ENCODE measurements around the gene COL4A4.

The COL4A4 gene

GRCh38 chr2:227150222-227150936 is 13.6 kb downstream of the COL4A4 start:
- no peak for DNase-seq (ENCODE audit: extremely low read depth, insufficient read length)
- Histone ChIP-seq H3K36me3 (ENCODE audit: control insufficient read depth, insufficient read depth, low read length) (no peaks in the 10 kb centered on the region), H3K27me3 (replicated peaks; ENCODE audit: control insufficient read depth, insufficient read depth, low read length) (no peaks in the 10 kb centered on the region), H3K4me3 (replicated peaks; ENCODE audit: low read depth, low read length) (no peak overlapping the region)
- TF ChIP-seq CTCF (IDR thresholded peaks at IDR 0.05; ENCODE audit: insufficient read depth, low read length, poor library complexity, severe bottlenecking), result no peak

DNA sequence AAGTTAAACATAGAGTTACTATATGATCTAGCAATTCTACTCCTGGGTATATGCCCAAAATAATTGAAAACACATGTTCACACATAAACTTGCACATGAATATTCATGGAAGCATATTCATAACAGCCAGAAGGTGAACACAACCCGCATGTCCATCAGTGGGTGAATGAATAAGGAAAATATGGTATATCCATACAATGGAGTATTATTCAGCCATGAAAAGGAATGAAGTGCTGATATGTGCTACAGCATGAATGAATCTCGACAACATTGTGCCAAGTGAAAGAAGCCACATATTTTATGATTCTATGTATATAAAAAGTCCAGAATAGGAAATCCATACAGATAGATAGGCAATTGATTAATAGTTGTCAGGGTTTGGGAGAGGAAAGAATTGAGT is 15.9 kb downstream of the COL4A4 start:
- Histone ChIP-seq H3K36me3 (ENCODE audit: control insufficient read depth, insufficient read depth, low read length) (no peaks in the 10 kb centered on the region), H3K27me3 (replicated peaks; ENCODE audit: control insufficient read depth, insufficient read depth, low read length) (no peaks in the 10 kb centered on the region), H3K4me3 (replicated peaks; ENCODE audit: low read depth, low read length) (no peak overlapping the region)
- DNase-seq (ENCODE audit: extremely low read depth, insufficient read length), result no peak
- TF ChIP-seq CTCF (IDR thresholded peaks at IDR 0.05; ENCODE audit: insufficient read depth, low read length, poor library complexity, severe bottlenecking), result no peak

DNA sequence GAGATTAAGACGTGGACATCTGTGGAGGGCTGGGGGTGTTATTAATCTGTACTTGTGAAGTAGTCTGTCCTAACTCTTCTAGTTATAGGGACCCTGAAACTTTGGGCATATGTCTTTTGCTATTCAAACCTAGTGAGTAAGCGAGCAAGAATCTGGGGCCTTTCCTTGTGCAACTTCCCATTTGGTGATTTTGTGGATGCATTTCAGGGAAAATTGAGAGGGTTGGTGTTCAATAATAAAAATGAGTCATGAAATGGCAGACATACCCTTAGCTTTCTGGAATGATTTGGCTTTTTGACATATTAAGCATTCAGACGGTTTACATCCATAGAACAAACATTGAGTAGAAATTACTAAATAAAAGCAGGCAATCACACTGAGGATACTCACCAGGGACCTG is 17.0 kb downstream of the COL4A4 start:
- H3K4me3 ChIP-seq (replicated peaks; ENCODE audit: low read depth, low read length), result no peak overlapping the region
- no peak for TF ChIP-seq CTCF (IDR thresholded peaks at IDR 0.05; ENCODE audit: insufficient read depth, low read length, poor library complexity, severe bottlenecking)
- DNase-seq (ENCODE audit: extremely low read depth, insufficient read length), result no peak
- no peaks in the 10 kb centered on the region for H3K27me3 ChIP-seq (replicated peaks; ENCODE audit: control insufficient read depth, insufficient read depth, low read length)
- no peaks in the 10 kb centered on the region for H3K36me3 ChIP-seq (ENCODE audit: control insufficient read depth, insufficient read depth, low read length)

GRCh38 chr2:227146456-227146855 is 17.5 kb downstream of the COL4A4 start:
- no peak overlapping the region for H3K4me3 ChIP-seq (replicated peaks; ENCODE audit: low read depth, low read length)
- DNase-seq (ENCODE audit: extremely low read depth, insufficient read length), result no peak
- TF ChIP-seq CTCF (IDR thresholded peaks at IDR 0.05; ENCODE audit: insufficient read depth, low read length, poor library complexity, severe bottlenecking), result no peak
- H3K36me3 ChIP-seq (ENCODE audit: control insufficient read depth, insufficient read depth, low read length), result no peaks in the 10 kb centered on the region
- H3K27me3 ChIP-seq (replicated peaks; ENCODE audit: control insufficient read depth, insufficient read depth, low read length), result no peaks in the 10 kb centered on the region

DNA sequence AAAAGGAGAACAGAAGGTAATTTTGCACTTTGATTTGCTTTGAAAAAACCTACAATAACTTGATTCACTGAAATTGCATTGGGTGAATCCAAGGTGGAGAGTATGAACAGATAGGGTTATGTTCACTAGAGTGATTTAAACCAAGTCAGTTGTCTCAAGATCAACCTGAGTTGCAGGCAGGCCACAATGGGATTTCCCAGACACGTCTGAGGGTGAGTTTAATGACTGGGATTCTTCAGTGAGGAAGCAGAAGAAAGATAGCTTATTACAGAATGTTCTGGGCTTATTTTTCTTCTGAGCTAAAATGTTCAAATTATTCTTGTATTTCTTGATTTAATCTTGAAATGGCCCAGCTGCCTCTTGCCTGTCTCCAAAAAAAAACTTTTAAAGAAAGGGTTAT is 20.1 kb downstream of the COL4A4 start:
- Histone ChIP-seq H3K27me3 (replicated peaks; ENCODE audit: control insufficient read depth, insufficient read depth, low read length) (no peaks in the 10 kb centered on the region), H3K36me3 (ENCODE audit: control insufficient read depth, insufficient read depth, low read length) (no peaks in the 10 kb centered on the region), H3K4me3 (replicated peaks; ENCODE audit: low read depth, low read length) (no peak overlapping the region)
- DNase-seq (ENCODE audit: extremely low read depth, insufficient read length), result no peak
- TF ChIP-seq CTCF (IDR thresholded peaks at IDR 0.05; ENCODE audit: insufficient read depth, low read length, poor library complexity, severe bottlenecking), result no peak

- TF ChIP-seq CTCF (IDR thresholded peaks at IDR 0.05; ENCODE audit: insufficient read depth, low read length, poor library complexity, severe bottlenecking), result no peak
- H3K27me3 ChIP-seq (replicated peaks; ENCODE audit: control insufficient read depth, insufficient read depth, low read length), result no peaks in the 10 kb centered on the region
- H3K36me3 ChIP-seq (ENCODE audit: control insufficient read depth, insufficient read depth, low read length), result no peaks in the 10 kb centered on the region
- DNase-seq (ENCODE audit: extremely low read depth, insufficient read length), result no peak
- H3K4me3 ChIP-seq (replicated peaks; ENCODE audit: low read depth, low read length), result no peak overlapping the region
These were observed 22.7 kb downstream of the COL4A4 start for GRCh38 chr2:227141301-227141700.
